GM23248 (cell line): ENCODE measurements around the gene MICU2. TPM values are rescaled to one million over a fixed set of nuclear protein-coding genes. Genes with fewer than 3 reads are reported as not detected.
A peak's percentile ranks its signal among the peaks of the same experiment; 100 is the strongest.

Experiments
- DNase-seq: peaks from one replicate; pipeline ENCODE4 v3.0.0-alpha.2; 2015
- H2AFZ ChIP-seq: fragments of 200-600 bp; sonication (generic); 2 replicates; pipeline ENCODE4 v1.6.1; 2016; ENCODE audit warnings: antibody characterized with exemption
- H3F3A ChIP-seq: fragments of 200-600 bp; sonication (generic); 2 replicates; pipeline ENCODE4 v1.6.1; 2016; ENCODE audit warnings: mild to moderate bottlenecking, antibody characterized with exemption, mixed run types; ENCODE audit not compliant: insufficient read depth
- H3K27ac ChIP-seq: fragments of 200-600 bp; sonication (generic); 2 replicates; pipeline ENCODE4 v1.5.1; 2016; ENCODE audit warnings: mild to moderate bottlenecking
- H3K27me3 ChIP-seq: fragments of 200-600 bp; sonication (generic); replicated peaks from 2 replicates; pipeline ENCODE4 v1.6.1; 2016; ENCODE audit warnings: mild to moderate bottlenecking; ENCODE audit not compliant: insufficient read depth
- H3K36me3 ChIP-seq: fragments of 200-600 bp; sonication (generic); 2 replicates; pipeline ENCODE4 v1.6.1; 2016; ENCODE audit warnings: low read depth, mild to moderate bottlenecking
- H3K4me1 ChIP-seq: fragments of 200-600 bp; sonication (generic); 2 replicates; pipeline ENCODE4 v1.6.1; 2016; ENCODE audit warnings: mild to moderate bottlenecking; ENCODE audit not compliant: insufficient read depth
- H3K4me2 ChIP-seq: fragments of 200-600 bp; sonication (generic); one replicate; pipeline ENCODE4 v1.6.1; 2016; ENCODE audit warnings: mild to moderate bottlenecking; ENCODE audit not compliant: unreplicated experiment
- H3K4me3 ChIP-seq: fragments of 200-600 bp; sonication (generic); 2 replicates; pipeline ENCODE4 v1.5.1; 2016; ENCODE audit warnings: mild to moderate bottlenecking
- H3K79me2 ChIP-seq: fragments of 200-600 bp; sonication (generic); 2 replicates; pipeline ENCODE4 v1.6.1; 2016; ENCODE audit warnings: mild to moderate bottlenecking; ENCODE audit not compliant: insufficient read depth
- H3K9ac ChIP-seq: fragments of 200-600 bp; sonication (generic); 2 replicates; pipeline ENCODE4 v1.6.1; 2016; ENCODE audit warnings: mild to moderate bottlenecking
- H3K9me2 ChIP-seq: fragments of 200-600 bp; sonication (generic); 2 replicates; pipeline ENCODE4 v1.6.1; 2016; ENCODE audit warnings: mixed run types, mild to moderate bottlenecking, moderate library complexity; ENCODE audit not compliant: insufficient read depth
- H3K9me3 ChIP-seq: fragments of 200-600 bp; sonication (generic); one replicate; pipeline ENCODE4 v1.6.1; 2017; ENCODE audit warnings: low read depth
- H4K20me1 ChIP-seq: fragments of 200-600 bp; sonication (generic); 2 replicates; pipeline ENCODE4 v1.6.0; 2016; ENCODE audit not compliant: insufficient read depth
- EZH2 ChIP-seq: fragments of 200-600 bp; sonication (generic); IDR thresholded peaks from 2 replicates; pipeline ENCODE4 v1.6.1; 2018; ENCODE audit warnings: antibody characterized with exemption, mild to moderate bottlenecking; ENCODE audit not compliant: insufficient read depth, poor library complexity, severe bottlenecking
- EZH2phosphoT487 ChIP-seq: fragments of 200-600 bp; sonication (generic); IDR thresholded peaks from 2 replicates; pipeline ENCODE4 v1.6.1; 2018; ENCODE audit warnings: antibody characterized with exemption, moderate library complexity, mild to moderate bottlenecking, low read depth; ENCODE audit not compliant: insufficient read depth
- WGBS, 2 experiments: methylation state at CpG; one replicate each; pipeline ENCODE4 v1.1.6; 2015 to 2017; ENCODE audit warnings: low lambda C conversion rate in 2 of 2, low coverage in 1 of 2; ENCODE audit errors: missing lambda C conversion rate in 2 of 2; 5-methylcytosine and 5-hydroxymethylcytosine counted together
- in situ Hi-C: fragments of 300-500 bp; cut with MboI; formaldehyde crosslinking; loops from 2 replicates; pipeline ENCODE4 v1.15.0; 2020
- polyA plus RNA-seq: library from polyadenylated mRNA; unstranded; fragments of >200 nt; fragmentation: Nextera tagmentation; extraction: Ambion mirVana; gene quantifications from 2 replicates; pipeline ENCODE4 v1.2.1, GENCODE V29; 2016
- total RNA-seq: library from RNA; depleted of rRNA; stranded (reverse); fragments of >200 nt; shearing (Covaris generic); gene quantifications from 2 replicates; pipeline ENCODE4 v1.2.3, GENCODE V29; 2014

The MICU2 gene
- total and polyA plus RNA-seq, 2 experiments from 2014 or later = 41.4 to 61.7 TPM

- WGBS, 2 experiments = 98 to 99% methylated on average over 8 of the region's 8 CpGs
- H3K4me3 ChIP-seq = no peak overlapping the region
These were observed 85.3 kb downstream of the MICU2 start for GRCh38 chr13:21518617-21519144.

GRCh38 chr13:21517576-21517975, 86.4 kb downstream of the MICU2 start:
- peaks cover 13% of the 10 kb centered on the region for H3K36me3 ChIP-seq
- H2AFZ ChIP-seq = no peak overlapping the region
- no peaks in the 10 kb centered on the region for H3F3A ChIP-seq
- TF ChIP-seq EZH2phosphoT487 = no peak
- no peak for TF ChIP-seq EZH2
- H3K9ac ChIP-seq = no peak overlapping the region
- no peaks in the 10 kb centered on the region for H3K9me2 ChIP-seq
- DNase-seq = no peak
- in situ Hi-C loops = no loop called here
- no peaks in the 10 kb centered on the region for H3K27me3 ChIP-seq
- no peak overlapping the region for H3K4me2 ChIP-seq
- 82 to 88% methylated on average over 16 of the region's 16 CpGs for WGBS, 2 experiments
- no peaks in the 10 kb centered on the region for H3K4me1 ChIP-seq
- no peaks in the 10 kb centered on the region for H3K79me2 ChIP-seq
- no peak overlapping the region for H3K4me3 ChIP-seq
- no peaks in the 10 kb centered on the region for H4K20me1 ChIP-seq
- no peaks in the 10 kb centered on the region for H3K9me3 ChIP-seq
- H3K27ac ChIP-seq = no peak overlapping the region

More at GRCh38 chr13:21518617-21519144, 85.3 kb downstream of the MICU2 start:
- TF ChIP-seq EZH2 (no peak), EZH2phosphoT487 (no peak)
- no peaks in the 10 kb centered on the region for H3K9me3 ChIP-seq
- peaks cover 14% of the 10 kb centered on the region for H3K36me3 ChIP-seq
- DNase-seq = no peak
- no peaks in the 10 kb centered on the region for H3K4me1 ChIP-seq
- H3K4me2 ChIP-seq = no peak overlapping the region
- H3K9ac ChIP-seq = no peak overlapping the region
- H3K27me3 ChIP-seq = no peaks in the 10 kb centered on the region
- H4K20me1 ChIP-seq = no peaks in the 10 kb centered on the region
- in situ Hi-C loops = no loop called here
- H3K9me2 ChIP-seq = no peaks in the 10 kb centered on the region
- H3F3A ChIP-seq = no peaks in the 10 kb centered on the region
- H3K27ac ChIP-seq = no peak overlapping the region
- H3K79me2 ChIP-seq = no peaks in the 10 kb centered on the region
- no peak overlapping the region for H2AFZ ChIP-seq

GRCh38 chr13:21516805-21517204, 87.2 kb downstream of the MICU2 start:
- DNase-seq = no peak

GRCh38 chr13:21511849-21512248, 92.1 kb downstream of the MICU2 start:
- Histone ChIP-seq H3K9me3 (no peaks in the 10 kb centered on the region), H3K4me1 (no peaks in the 10 kb centered on the region), H2AFZ (no peak overlapping the region), H3K9me2 (no peaks in the 10 kb centered on the region), H3K4me3 (no peak overlapping the region), H3K4me2 (no peak overlapping the region), H3F3A (no peaks in the 10 kb centered on the region), H3K27me3 (no peaks in the 10 kb centered on the region), H3K9ac (no peak overlapping the region), H3K79me2 (no peaks in the 10 kb centered on the region), H3K36me3 (peaks cover 12% of the 10 kb centered on the region), H4K20me1 (no peaks in the 10 kb centered on the region), H3K27ac (no peak overlapping the region)
- in situ Hi-C loops = no loop called here
- 82 to 83% methylated on average over 4 of the region's 4 CpGs for WGBS, 2 experiments
- TF ChIP-seq EZH2phosphoT487 (no peak), EZH2 (no peak)
- DNase-seq = peak; percentile 23

More at GRCh38 chr13:21516805-21517204, 87.2 kb downstream of the MICU2 start:
- H3K79me2 ChIP-seq = no peaks in the 10 kb centered on the region
- no peak overlapping the region for H3K4me3 ChIP-seq
- no peak overlapping the region for H2AFZ ChIP-seq
- H3K27me3 ChIP-seq = no peaks in the 10 kb centered on the region
- TF ChIP-seq EZH2 = no peak
- no peak for TF ChIP-seq EZH2phosphoT487
- in situ Hi-C loops = no loop called here
- H3K9me3 ChIP-seq = no peaks in the 10 kb centered on the region
- H3K9me2 ChIP-seq = no peaks in the 10 kb centered on the region
- H3K4me1 ChIP-seq = no peaks in the 10 kb centered on the region
- WGBS, 2 experiments = 94 to 98% methylated on average over 2 of the region's 2 CpGs
- H4K20me1 ChIP-seq = no peaks in the 10 kb centered on the region
- H3K4me2 ChIP-seq = no peak overlapping the region
- H3K36me3 ChIP-seq = peaks cover 12% of the 10 kb centered on the region
- no peak overlapping the region for H3K27ac ChIP-seq
- H3F3A ChIP-seq = no peaks in the 10 kb centered on the region
- H3K9ac ChIP-seq = no peak overlapping the region
